HPDE6-E6E7 (cell line): ENCODE measurements around the gene C10orf143.

ENCODE experiments used
- DNase-seq: peaks from one replicate; pipeline ENCODE4 v3.0.0; 2011; ENCODE audit warnings: missing footprints; ENCODE audit errors: extremely low spot score

Gene C10orf143

DNA sequence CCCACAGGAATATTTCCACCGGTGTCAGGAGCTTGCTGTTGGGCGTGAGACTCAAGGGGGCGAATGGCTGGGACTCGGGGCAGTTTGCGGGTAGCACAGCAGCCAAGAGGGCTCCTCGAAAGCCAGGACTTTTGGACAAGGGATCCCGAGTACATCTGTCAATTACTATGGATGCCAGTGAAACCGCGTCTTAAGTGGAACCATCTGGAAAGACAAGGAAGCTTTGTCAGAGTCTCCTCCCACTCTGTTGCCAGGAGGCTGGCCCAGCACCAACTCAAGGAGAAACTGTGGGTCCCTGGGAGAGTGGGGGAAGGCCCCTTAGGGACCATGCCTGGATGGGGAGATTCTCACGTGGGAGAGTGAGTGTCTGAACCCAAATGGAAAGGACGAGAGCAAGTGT lies 57.1 kb downstream of the C10orf143 start:
- DNase-seq = no peak

DNA sequence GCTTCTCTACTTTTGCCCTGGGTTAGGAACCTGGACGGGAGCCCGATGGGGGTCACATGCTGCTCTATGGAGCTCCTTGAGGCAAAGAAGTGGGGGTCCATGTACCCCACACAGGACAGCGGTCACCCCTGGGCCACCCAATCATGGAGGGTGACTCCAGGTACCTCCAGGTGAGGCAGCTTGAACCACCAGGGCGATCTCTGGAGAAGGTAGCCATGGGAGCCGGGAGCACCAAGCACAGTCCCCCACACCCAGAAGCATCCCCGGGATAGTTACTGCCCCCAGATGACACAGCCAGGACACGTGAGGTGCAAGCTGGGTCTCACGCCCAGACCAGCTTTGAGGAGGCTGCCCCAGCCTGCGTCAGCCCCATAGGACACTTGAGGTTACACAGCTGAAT lies 58.4 kb downstream of the C10orf143 start:
- DNase-seq = no peak

DNA sequence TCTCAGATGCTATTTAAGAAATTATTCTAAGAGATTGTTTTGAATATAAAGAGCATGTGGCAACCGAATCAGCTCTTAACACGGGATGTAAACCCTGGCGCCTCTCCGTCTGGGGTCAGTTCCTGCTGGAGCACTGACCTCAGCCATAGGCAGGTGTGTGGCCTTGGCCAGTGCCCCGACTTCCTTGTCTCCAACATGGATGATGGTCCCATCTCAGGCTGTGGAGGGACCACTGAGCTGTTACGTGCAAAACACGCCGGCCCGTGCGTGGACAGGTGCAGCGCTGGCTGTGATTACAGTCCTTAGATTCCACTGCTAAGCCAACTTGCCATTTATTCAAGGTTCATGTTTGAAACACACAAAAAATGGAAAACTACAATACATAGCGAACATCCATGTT lies 59.9 kb downstream of the C10orf143 start:
- DNase-seq = no peak

DNA sequence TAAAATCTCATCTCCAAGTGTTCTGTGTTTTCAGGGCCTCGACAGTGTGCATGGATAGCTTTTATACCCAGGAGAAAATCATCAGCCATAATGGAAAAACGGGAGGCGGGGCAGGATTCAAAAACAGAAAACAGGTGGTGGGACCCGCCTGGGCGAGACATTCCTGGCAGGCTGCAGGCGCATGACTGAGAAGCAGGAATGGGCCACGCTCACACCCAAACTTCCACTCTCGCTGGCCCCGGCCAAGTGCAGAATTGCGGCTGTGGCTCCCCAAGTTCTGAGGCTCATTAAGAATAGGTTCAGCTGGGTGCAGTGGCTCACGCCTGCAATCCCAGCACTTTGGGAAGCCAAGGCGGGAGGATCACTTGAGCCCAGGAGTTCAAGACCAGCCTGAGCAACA lies 60.6 kb downstream of the C10orf143 start:
- no peak for DNase-seq

DNA sequence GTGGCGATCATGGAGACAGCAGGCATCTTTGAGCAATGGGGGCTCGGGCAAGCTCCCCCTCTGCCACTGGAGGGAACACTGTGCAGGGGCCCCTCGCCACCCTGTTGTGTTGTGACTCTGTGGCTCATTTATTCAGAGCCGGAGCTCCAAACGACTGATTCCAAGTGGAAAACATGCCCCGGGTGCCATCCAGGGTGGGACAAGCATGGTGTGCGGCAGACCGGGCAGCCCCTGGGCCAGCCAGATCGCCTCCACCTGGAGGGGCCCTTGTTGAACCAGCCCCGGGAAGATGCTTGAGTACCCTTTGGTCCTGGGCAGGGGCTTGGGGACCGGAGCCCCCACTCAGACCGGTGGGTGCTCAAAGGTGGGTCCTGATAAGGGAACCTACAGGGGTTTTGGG lies 61.4 kb downstream of the C10orf143 start:
- DNase-seq = no peak

DNA sequence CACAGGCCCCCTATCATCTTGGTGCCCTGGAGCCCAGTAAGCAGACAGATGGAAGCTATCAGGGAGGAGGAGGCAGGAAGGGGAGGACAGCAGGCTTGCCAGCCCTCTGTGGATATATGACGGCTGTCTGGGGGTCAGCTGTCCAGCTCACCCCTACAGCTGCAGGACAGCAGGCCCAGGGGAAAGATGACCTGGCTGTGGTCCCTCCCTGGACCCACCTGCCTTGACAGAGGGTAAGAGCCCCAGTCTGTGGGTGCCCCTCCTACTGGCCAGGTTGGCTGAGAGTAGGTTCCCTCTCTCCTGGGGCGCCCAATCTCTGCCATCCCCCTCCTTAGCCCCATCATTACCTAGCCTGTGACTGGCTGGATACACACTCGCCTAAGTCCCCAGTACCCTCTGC lies 62.5 kb downstream of the C10orf143 start:
- no peak for DNase-seq

DNA sequence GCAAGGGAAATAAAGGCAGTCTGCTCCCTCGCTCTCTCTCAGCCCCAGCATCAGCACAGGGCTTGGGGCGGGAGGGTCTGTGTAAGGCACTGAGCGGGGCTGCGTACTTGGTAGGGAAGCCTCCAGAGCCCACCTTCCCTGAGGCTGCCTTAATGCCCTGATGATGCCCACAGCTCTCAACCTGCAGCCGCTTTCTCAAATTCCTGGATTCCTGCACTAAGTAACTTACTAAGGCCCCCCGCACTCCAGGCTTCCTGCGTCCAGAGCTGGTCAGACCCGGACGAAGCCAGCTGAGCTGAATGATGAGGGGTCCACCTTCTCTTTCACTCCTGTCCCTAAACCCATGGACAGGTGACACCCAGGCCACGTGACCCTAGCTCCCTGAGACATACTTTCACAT lies 63.3 kb downstream of the C10orf143 start:
- no peak for DNase-seq

DNA sequence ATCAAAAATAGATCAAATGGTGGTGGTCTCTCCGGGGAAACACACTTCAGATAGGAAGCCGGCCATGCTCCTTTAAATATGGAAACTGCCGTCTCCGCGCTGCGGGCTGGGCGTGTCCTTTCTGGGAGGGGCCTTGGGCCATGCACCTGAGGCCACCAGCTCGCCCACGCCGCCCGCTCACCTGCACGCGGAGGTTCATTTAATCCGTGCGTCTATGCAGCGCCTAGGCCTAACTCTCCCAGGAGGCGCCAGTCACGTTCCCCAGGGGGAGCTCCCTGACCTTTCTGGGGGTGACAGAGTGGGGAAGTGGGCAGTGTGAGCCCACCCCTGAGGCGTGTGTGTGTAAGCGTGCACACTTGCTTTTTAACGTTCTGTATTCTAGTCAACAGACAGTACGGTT lies 64.0 kb downstream of the C10orf143 start:
- DNase-seq = no peak

DNA sequence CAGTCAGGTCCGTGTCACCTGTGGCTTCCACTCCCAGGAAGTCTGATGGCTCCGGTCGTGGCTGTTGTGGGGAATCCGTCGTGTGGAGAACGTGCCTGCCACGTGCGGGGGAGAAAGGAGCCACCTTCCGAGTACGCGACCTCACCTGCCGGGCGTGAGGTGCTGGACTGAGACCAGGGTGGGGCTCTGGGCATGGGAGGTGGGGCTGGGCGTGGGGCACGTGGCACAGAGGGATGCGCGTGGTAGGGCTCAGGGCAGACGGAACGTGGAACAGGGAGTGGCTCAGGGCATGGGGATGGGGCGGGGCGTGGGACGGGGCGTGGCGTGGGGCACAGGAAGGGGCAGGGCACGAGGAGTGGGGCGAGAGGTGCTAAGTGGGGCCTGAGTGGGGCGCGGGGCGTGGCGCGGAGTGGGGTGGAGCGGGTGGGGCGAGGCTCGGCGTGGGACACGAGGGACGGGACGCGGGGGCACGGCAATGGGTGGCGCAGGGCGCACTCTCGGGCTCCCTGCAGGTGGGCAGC lies 64.8 kb downstream of the C10orf143 start:
- DNase-seq = no peak

DNA sequence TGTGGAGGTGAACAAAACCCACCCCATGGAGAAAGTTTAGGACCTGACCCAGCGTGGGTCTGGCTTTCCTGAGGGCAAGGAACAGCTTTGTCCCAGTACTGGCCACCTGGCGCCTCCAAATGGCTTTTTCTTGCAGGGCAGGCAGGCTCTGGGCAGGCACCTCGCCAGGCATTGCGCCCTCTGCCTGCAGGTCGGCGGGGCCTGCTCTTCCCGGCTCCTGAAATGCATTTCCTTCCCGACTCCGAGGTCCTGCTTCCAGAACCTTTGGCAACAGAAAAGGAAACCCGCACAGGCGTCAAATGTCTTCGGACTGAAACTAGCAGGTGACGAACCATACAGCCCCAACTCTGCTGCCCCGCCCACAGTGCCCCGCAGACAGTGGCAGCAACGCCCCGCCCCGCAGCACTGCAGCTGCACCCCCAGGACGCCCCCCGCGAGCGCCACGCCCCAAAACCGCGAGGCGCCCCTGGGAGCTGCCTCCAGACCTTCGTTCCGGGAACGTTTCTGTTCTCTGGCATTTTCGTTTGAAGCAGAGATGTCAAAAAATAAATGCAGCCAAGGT lies 65.5 kb downstream of the C10orf143 start:
- no peak for DNase-seq

DNA sequence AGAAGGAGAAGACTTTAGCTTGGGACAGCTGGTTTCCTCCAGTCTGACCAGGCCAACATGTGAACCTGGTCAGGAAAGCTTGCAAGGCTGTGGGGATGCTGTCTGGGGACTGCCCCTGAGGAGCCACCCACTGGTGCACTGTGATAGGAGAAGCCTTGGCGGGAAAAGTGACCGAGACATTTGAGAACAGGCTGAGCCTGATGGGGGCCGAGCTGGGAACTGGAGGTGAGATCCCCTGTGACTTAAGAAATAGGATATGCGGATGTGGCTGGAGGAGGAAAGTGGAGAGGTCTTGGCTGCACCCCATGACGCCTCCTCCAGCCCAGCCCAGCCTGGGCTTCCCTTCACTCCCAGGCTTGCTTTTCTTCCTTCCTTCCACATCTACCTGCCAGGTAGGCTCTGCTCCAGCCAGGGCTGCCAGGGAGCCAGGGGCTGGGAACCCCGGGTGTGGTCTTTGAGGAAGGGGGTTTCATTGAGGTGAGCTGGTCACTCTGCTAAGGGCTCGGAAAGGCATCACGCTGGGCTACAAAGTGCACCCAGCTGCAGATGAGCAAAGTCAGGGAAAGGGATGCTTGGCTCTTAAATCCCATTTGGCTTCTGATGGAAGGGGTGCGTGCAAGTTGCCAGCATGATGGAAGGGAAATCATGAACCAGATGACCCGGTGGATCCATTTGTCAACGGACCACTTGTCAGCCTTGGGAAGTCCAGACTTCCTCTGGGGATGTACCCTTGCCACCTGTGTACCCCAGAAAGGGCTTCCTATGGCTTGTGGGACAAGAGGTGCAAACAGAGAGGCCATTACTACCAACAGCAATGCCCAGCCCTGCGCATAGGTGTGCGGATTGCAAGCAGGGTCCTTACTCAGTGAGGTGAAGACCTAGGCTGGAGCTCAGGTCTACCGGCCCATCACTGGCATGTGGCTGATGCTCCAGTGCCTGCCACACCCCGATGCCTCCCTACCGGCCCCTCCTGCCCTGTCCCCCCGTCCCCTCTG lies 66.3 kb downstream of the C10orf143 start:
- no peak for DNase-seq

DNA sequence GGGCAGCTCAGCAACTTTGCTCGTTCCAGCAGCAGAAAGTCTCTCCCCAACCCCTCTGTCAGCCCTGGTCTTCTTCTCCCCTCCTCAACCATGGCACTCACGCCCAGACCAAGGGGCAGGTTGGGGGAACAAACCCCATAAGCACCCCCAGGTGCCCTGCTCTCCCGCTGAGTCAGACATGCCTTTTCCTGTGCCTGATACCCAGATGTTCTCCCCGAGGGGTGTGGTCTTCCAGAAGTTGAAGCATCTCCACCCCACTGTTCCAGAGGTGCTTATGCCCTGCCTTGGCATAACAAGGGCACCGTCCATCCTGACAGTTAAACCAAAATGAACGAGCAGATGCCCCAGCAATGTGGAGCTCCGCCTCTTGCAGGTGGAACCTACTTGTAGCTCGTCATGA lies 67.1 kb downstream of the C10orf143 start:
- DNase-seq = no peak

DNA sequence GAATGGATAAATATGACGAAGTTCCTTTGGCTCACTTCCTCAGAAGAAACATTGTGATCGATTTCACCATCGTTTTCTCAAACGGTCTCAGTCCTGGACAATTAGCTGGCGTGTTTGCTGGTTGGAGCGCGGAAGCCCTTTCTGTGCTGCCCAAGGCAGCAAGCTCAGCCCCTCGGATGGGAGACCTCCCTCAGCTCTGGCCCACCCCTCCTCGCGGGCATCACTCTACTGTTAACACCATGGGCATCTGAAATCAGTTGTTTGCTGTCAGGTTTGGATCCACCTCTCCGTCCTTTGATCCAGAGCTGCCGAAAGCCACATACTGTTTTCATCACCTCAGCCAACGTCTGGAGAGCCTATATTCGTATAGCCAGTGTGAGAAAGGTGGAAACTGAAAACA lies 68.2 kb downstream of the C10orf143 start:
- DNase-seq = no peak

DNA sequence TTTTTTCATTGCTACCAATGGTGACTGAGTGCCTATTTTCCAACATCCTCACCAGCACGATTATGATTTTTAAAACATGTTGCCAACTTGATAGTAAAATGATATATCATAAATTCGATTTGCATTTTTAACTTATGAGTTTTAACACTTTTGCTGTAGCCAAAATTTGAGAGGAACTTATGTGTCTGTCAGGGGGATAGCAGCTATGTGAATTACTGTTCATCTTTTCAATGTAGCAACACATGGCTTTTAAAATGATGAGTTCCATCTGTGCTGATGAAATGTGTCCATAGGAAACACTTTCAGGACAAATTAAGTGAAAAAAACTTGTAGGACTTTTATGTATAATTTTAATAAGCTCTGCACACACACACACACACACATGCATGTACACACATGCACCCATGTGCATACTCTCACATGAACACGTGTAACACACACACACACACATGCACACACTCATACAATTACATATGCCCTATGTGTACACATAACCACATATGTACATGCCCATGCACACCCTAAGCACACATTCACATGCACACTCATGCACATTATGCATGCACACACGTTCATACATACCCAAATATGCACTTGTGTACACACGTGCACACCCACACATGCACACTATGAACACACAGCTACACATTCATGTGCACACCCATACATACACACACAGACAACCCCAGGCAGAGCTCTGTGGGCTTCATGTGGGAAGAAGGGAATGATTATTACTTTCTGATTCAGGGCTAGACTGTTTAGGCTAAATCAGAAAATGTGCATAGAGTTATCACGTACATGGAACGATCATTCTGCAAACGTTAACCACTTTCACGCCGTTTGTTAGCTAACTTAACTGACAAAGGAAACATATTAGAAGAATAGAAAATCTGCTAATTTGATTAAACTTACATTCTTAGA lies 68.9 kb downstream of the C10orf143 start:
- DNase-seq = no peak

DNA sequence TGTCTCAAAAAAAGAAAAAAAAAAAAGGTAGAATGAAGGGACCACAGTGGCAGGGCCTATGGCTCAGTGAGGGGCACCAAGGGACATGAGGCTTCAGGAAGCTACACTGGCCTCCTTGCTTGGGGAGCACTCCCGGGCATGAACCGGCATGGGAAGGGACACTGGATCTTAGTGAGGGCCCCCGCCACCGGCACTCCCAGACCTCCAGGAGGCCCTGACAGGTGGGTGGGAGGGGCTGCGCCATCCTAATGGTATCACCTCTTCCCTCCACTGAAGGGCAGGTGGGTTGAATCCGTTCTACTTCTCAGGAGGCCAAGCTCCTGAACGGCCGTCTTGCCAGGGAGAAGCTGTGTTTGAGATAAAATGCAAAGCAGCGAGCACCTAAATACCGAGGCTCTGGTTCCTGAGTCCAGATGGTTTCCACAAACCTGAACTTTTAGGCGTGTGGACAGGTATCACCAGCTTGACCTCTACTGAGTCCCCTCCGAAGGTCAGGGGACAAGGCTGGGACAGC lies 69.8 kb downstream of the C10orf143 start:
- DNase-seq = no peak

DNA sequence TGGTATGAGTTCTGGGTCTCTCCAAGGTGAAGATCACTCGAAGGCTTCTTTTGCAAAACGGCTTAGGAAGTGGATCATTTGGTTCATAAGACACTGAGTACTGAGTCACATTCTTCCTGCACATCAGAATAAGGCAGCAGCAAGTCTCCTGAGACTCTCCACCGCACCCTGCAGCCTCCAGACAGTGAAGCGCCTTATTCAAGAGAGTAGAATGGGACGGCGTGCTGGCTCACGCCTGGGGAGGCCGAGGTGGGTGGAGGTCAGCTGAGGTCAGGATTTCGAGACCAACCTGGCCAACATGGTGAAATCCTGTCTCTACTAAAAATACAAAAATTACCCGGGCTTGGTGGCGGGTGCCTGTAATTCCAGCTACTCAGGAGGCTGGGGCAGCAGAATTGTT lies 70.3 kb downstream of the C10orf143 start:
- DNase-seq = no peak

DNA sequence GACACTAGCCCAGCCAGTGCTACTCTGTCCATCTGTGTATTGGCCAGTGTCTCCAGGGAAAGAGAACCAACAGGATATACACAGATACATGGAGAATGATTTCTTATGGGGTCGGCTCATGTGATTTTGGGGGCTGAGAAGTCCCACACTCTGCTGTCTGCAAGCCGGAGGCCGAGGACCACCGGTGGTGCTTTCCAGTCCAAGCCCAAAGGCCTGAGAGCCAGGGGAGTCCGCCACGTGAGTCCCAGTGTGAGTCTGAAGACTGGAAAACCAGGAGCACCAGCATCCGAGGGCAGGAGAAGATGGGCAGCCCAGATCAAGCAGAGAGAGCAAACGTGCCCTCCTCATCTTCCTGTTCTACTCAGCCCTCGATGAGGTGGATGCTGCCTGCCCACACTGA lies 71.5 kb downstream of the C10orf143 start:
- DNase-seq = no peak

DNA sequence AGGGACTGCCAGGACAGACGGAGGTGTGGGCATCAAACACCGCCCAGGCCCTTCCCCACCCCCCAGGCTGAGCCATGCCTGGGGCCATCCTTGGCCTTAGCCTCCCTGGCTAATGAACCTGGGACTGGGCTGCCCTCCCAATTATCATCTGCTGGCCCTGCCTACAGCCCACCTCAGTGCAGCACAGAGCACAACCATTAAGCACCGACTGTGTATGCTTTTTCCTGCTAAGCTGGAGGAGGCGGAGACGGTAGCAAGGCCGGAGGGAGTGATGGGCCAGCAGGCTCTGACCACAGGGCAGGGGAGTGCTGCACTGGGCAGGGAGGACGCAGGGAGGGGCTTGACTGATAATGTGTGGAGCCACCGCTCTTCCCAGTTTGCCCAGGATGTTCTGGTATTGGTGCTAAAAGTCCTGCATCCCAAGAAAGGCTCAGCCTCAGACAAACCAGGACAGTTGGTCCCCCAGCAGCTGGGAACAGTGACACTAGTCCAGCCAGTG lies 72.0 kb downstream of the C10orf143 start:
- no peak for DNase-seq

DNA sequence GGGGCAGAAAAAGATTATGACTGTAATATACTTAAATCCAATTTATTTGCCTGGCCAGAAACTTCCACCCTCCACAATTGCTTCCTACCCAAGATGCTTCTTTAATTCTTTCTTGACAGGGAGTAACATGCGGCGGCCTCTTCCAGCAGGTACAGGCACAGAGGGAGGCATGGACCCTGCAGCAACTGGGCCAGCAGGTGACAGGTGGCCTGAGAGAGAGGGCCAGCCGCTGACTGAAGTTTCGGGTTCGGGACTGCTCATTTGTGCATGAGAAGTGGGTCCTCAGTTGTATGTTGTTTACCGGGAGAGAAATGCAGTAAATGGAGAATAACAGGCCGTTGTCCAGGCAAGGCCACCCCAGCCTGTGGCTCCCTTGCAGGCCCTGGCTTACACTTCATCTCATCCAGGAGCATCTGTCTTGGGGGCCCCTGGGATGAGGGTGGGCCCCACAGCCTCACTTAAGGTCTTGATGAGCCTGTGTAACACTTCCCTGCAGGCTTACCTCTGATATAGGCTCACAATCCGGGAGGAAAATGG lies 72.5 kb downstream of the C10orf143 start:
- no peak for DNase-seq

DNA sequence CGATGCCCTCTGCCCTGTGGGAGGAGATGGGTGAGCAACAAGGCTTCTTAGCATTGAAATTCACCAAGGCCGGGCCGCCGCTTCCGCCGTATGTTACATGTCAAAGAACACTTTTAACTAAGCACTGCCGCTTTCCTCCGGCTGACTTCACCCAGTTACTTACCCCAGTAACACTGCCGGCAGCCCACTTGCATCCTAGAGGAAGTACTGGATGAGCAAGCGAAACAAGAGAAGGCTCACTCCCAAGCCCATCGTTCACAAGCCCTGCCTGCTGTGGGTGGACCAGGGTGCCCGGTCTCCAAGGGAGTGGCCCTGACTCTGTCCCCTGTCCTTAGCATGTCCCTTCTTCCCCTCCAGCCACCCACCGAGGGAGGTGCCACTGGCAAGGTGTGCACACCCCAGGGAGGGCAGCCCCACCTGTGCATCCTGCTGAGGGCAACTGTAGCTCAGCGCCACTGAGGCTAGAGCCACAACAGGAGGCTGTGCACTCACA lies 73.4 kb downstream of the C10orf143 start:
- no peak for DNase-seq
